Epithelial cell of proximal tubule (primary cell): ENCODE results near the gene RBFOX2. TPM values are rescaled to one million over a fixed set of nuclear protein-coding genes. Genes with fewer than 3 reads are reported as not detected.
"Not testable (repeated sequence)": the region's sequence is repeated elsewhere in the genome, so short reads cannot be mapped to it uniquely, and the experiment has no call there.

Experiments used
- DNase-seq: peaks from one replicate; pipeline ENCODE4 v3.0.0-alpha.2; 2011; ENCODE audit warnings: low read depth
- H3K4me3 ChIP-seq: 2 replicates; pipeline ENCODE4 v1.5.1; 2011; ENCODE audit warnings: low read depth, mild to moderate bottlenecking, low read length
- CTCF ChIP-seq: conservative IDR thresholded peaks from 2 replicates; pipeline ENCODE4 v1.5.1; 2012; ENCODE audit warnings: low read depth, mild to moderate bottlenecking, low read length
- total RNA-seq: library from RNA; depleted of rRNA; stranded (reverse); fragments of >200 nt; gene quantifications from 2 replicates; pipeline ENCODE4 v1.2.3, GENCODE V29; 2015

The RBFOX2 gene
- total RNA-seq, 1 donor from 2014 or later, result 67.0 TPM

- no peak for DNase-seq
- TF ChIP-seq CTCF, result no peak
Measured at GRCh38 chr22:35712672-35713071, 316.0 kb downstream of the RBFOX2 start.

GRCh38 chr22:35711336-35711735, 317.3 kb downstream of the RBFOX2 start:
- no peak for DNase-seq
- TF ChIP-seq CTCF, result no peak
- H3K4me3 ChIP-seq, result no peak overlapping the region

More at GRCh38 chr22:35712672-35713071, 316.0 kb downstream of the RBFOX2 start:
- H3K4me3 ChIP-seq, result no peak overlapping the region

GRCh38 chr22:35708917-35709316, 319.7 kb downstream of the RBFOX2 start:
- H3K4me3 ChIP-seq, result no peak overlapping the region
- DNase-seq, result no peak
- no peak for TF ChIP-seq CTCF

DNA sequence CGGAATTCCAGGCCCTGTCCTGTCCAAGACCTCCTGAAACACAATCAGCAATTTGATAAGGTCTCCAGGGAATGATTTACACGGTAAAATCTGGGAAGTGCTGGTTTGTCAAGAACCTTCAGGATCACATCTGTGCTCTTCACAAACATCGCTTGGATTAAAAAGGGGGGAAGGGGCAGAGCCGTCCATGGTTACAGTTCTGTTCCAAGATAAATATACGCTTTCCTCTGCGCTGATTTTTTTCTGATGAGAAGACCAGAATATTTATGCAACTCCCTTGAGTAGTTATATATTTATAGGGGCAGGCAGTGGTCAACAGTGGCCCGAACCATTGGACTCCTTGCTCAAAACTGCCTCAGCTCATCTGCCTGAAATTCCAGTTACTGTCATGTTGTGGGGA, 320.2 kb downstream of the RBFOX2 start:
- DNase-seq, result no peak
- H3K4me3 ChIP-seq, result no peak overlapping the region
- no peak for TF ChIP-seq CTCF

DNA sequence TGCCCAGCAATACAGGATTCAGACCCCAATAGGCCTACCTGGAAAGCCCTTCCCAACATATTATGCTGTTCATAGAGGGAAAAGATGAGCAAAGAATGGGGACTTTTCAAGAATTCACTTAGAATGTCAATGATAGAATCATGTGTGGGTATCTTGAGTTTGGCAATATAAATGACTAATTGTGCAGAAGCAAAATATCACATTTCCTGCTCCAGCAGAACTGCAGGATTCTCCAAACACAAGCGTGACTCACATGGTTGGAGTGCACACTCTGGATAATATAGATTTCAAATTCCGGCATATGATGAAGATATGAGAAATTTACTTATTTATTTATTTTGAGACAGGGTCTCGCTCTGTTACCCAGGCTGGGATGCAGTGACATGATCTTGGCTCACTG, 323.5 kb downstream of the RBFOX2 start:
- no peak overlapping the region for H3K4me3 ChIP-seq
- no peak for DNase-seq
- TF ChIP-seq CTCF, result no peak

- DNase-seq, result no peak
- no peak overlapping the region for H3K4me3 ChIP-seq
- no peak for TF ChIP-seq CTCF
Measured at GRCh38 chr22:35703861-35704584, 324.6 kb downstream of the RBFOX2 start.

GRCh38 chr22:35699852-35700251, 328.8 kb downstream of the RBFOX2 start:
- not testable (repeated sequence) for H3K4me3 ChIP-seq, DNase-seq
